ENCODE data around the gene NAA60. TPM values are rescaled to one million over a fixed set of nuclear protein-coding genes. Genes with fewer than 3 reads are reported as not detected.

NAA60 gene
- polyA plus RNA-seq, 1 donor, result 76.2 TPM

GRCh38 chr16:3501783-3502400 is 58.4 kb downstream of the NAA60 start:
- no peak for DNase-seq

GRCh38 chr16:3503523-3503922 is 60.0 kb downstream of the NAA60 start:
- DNase-seq, result no peak

GRCh38 chr16:3508736-3509135 is 65.3 kb downstream of the NAA60 start:
- no peak for DNase-seq

- DNase-seq, result no peak
Observed at GRCh38 chr16:3509470-3509928, 66.0 kb downstream of the NAA60 start.

- DNase-seq, result no peak
Observed at GRCh38 chr16:3510416-3510815, 66.9 kb downstream of the NAA60 start.

- no peak for DNase-seq
Observed at GRCh38 chr16:3511286-3512180, 68.1 kb downstream of the NAA60 start.

GRCh38 chr16:3513892-3514583 is 70.6 kb downstream of the NAA60 start:
- DNase-seq, result no peak

GRCh38 chr16:3514621-3515020 is 71.1 kb downstream of the NAA60 start:
- no peak for DNase-seq

- no peak for DNase-seq
Observed at GRCh38 chr16:3515897-3516296, 72.4 kb downstream of the NAA60 start.

GRCh38 chr16:3518292-3518985 is 75.0 kb downstream of the NAA60 start:
- DNase-seq, result no peak

- no peak for DNase-seq
Observed at GRCh38 chr16:3518986-3519348, 75.5 kb downstream of the NAA60 start.

- DNase-seq, result no peak
Observed at GRCh38 chr16:3519581-3519980, 76.1 kb downstream of the NAA60 start.

GRCh38 chr16:3520413-3520812 is 76.9 kb downstream of the NAA60 start:
- peak; percentile 73 for DNase-seq

GRCh38 chr16:3520841-3521240 is 77.4 kb downstream of the NAA60 start:
- no peak for DNase-seq

- DNase-seq, result no peak
Observed at GRCh38 chr16:3523281-3523680, 79.8 kb downstream of the NAA60 start.

- no peak for DNase-seq
Observed at GRCh38 chr16:3525951-3526350, 82.5 kb downstream of the NAA60 start.

GRCh38 chr16:3527216-3527829 is 83.8 kb downstream of the NAA60 start:
- peak; percentile 32 for DNase-seq

GRCh38 chr16:3528406-3528805 is 84.9 kb downstream of the NAA60 start:
- no peak for DNase-seq

GRCh38 chr16:3529175-3529574 is 85.7 kb downstream of the NAA60 start:
- DNase-seq, result no peak

GRCh38 chr16:3530371-3530914 is 87.0 kb downstream of the NAA60 start:
- DNase-seq, result no peak

- no peak for DNase-seq
Observed at GRCh38 chr16:3532741-3533140, 89.3 kb downstream of the NAA60 start.

- DNase-seq, result no peak
Observed at GRCh38 chr16:3534126-3534525, 90.6 kb downstream of the NAA60 start.

Measured in left kidney (tissue), 2 donors.